Measurements from ENCODE around the gene RICTOR.

DNA sequence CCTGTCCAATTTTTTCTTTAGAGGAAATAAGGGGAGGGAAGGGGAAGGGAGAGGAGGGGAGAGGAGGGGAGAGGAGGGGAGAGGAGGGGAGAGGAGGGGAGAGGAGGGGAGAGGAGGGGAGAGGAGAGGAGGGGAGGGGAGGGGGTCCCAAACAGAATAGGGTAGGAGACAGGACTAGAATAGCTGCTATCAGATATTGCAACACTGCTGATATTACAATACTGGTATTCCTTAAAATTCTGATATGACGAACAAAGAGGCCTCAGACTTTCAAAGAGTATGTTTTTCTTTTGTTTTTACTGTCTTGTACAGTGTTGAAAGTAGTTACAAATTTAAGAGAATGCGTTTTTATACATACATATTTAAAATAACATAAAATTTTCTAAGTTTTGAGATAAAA lies 67.5 kb downstream of the RICTOR start:
- TF ChIP-seq CTCF (conservative IDR thresholded peaks at IDR 0.05; ENCODE audit: low read depth, low read length) (no peak), EZH2 (IDR thresholded peaks at IDR 0.05; ENCODE audit: low read length, unreplicated experiment) (no peak)

Measured in PC-3 (cell line).